LNCAP (cell line): Measurements from ENCODE around the gene DYNLRB2.

ENCODE experiments used
- TF ChIP-seq, protein P1 (sequence below): fragments of 450-650 bp; IDR thresholded peaks from 2 replicates; pipeline ENCODE4 v1.5.1; 2017; ENCODE audit warnings: mild to moderate bottlenecking

The DYNLRB2 gene

DNA sequence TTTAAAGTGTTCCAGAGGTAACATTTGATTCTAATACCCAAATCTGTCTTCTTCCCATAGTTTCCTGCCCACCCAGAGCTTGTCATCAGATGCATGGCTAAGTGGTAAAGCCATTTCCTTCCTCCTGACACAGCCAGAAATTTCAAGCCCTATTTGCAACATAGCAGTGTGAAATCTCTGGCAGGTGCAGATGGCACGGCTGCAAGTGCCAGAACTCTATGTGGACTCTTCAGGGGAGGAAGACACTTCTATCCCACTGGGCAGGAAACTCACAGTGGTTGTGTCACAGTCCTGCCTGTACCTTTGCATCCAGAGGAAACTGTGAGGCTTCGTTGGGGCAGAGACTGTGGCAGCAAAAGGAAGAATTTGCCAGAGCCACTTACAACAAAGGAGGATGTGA is 13.2 kb downstream of the DYNLRB2 start:
- TF ChIP-seq, protein P1, sequence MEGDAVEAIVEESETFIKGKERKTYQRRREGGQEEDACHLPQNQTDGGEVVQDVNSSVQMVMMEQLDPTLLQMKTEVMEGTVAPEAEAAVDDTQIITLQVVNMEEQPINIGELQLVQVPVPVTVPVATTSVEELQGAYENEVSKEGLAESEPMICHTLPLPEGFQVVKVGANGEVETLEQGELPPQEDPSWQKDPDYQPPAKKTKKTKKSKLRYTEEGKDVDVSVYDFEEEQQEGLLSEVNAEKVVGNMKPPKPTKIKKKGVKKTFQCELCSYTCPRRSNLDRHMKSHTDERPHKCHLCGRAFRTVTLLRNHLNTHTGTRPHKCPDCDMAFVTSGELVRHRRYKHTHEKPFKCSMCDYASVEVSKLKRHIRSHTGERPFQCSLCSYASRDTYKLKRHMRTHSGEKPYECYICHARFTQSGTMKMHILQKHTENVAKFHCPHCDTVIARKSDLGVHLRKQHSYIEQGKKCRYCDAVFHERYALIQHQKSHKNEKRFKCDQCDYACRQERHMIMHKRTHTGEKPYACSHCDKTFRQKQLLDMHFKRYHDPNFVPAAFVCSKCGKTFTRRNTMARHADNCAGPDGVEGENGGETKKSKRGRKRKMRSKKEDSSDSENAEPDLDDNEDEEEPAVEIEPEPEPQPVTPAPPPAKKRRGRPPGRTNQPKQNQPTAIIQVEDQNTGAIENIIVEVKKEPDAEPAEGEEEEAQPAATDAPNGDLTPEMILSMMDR, result no peak

DNA sequence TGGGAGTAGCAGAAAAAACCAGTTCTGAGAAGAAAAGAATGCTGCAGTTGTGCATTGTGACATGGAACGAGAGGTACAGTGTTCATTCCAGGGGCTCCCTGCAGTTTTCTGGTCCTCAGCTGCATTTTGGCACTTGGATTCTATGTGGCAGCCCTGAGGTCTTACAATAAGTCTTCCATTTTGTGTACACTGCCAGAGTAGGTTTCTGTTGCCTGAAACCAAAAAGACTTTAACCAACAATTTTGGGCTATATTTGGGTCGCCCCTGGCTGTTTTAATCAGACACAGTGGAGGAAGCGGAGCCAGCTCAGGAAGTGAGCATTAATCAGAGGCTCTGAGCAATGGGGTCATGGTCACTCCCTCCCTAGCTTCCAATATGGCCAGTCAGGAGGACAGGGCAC is 15.7 kb downstream of the DYNLRB2 start:
- TF ChIP-seq, protein P1, result no peak

DNA sequence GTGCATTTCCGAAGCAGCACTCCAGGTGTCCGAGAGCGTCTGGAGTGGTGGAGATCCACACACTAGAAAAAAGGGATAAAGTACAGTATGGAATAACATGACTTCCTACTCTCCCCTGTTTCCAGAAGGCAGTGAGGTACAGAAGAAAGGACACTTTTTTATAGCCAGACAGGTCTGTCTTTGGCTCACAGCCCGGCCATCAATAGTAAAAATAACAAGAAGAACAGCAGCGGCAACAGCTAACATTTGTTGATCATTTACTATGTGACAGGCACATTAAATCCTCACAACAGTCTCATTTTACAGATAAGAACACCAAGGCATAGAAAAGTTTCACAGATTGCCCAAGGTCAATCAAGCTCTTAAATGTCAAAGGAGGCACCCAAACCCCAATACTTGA is 16.2 kb downstream of the DYNLRB2 start:
- TF ChIP-seq, protein P1, result no peak

DNA sequence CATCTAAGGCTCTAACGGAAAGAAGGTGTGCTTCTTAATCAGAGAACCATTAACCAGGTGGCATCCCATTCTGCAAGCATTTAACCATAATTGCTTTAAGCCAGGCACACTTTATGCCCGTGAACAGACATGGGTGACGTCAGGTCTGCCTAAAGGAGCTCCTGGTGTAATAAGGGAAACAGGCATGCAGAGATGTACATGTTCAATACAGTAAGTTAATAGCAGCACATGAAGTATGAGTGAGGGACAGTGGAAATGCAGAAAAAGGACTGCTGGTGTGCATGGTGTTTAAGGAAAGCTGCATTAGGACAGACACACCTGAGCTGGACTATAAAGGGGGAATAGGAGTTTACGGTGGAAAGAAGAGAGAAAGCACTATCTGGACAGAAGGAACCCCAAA is 18.6 kb downstream of the DYNLRB2 start:
- TF ChIP-seq, protein P1, result no peak

DNA sequence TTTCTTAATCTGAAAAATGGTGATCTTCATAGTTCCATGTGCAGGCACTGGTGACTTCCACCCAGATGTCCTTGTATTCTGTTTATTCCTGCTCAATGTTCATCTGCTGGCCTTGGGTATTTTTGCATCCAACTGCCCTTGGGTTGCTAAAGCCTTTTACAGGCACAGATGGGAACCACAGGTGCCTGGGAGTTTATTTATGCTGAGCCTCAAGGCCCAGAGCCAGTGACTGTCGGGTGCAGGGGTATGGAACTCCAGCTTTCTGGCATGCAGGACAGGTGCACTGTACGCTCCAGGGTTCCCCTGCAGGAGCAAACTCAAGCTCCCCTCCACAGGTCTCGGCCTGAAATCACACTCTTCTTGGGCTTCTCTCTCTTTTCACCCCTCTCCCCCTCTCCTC is 22.3 kb downstream of the DYNLRB2 start:
- TF ChIP-seq, protein P1, result no peak

DNA sequence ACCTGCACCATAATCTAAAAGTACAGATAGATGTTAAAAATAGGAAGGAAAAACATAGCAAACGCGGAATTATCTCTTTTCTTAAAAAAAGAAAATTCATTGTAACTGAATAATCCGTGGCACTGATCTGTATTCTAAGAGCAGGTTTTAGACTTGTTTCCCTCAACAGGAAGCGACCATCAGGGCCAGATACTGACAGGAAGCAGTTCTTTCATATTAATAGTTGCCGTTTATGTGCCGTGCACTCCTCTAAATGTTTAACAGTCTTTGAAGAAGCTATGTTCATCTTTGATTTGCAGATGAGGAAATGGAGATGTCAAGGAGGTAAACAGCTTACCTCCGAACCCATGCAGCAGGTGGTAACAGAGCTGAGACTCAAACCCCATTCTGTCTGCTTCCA is 23.6 kb downstream of the DYNLRB2 start:
- TF ChIP-seq, protein P1, result no peak

DNA sequence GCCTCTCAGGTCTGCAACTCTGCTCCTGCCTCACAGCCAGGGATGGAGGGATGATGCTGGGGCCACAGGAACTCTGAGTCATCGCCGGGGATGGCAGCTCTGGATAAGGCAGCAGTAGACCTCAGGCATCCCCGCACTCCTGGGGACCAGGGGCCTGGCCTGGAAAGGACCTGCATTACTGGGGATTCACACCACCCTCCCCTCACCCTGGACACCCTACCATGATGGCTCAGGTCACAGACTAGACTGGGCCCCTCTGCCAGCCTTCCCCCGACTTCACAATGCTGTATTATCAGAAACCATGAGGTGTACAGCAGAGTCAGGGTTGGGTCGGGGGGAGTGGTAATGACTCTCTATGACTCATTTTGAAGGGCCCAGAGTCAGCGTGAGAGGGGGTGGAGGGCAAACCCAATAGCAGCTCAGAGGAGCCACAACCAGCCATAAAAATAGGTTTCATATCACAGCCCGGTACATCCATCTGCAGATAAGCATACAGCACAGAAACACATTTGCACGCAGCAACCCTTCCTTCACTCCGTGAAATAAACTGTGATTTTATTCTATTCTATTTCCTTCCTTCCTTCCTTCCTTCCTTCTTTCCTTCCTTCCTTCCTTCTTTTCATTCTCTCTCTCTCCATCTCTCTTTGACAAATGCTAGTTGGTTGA is 28.8 kb downstream of the DYNLRB2 start:
- TF ChIP-seq, protein P1, result no peak

DNA sequence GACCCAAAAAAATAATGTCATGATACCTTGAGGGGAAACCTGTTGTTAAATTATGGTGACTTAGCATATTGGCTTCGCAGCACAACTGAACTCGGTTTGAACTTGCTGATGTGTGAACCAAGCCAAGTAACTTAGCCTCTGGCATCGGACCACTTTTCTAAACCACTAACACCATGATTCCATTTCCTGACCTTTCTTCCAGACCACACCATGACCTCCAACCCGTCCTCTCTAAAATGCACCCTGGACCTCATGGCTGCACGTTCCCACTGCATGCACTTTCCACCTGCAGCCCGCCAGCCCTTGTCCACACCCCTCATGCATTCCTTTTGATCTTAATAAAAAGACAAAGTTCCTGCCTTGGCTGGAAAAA is 29.3 kb downstream of the DYNLRB2 start:
- TF ChIP-seq, protein P1, result no peak
